B cell (primary cell): Measurements from ENCODE around the gene SNTG2. TPM values are rescaled to one million over a fixed set of nuclear protein-coding genes. Genes with fewer than 3 reads are reported as not detected.

Experiments
- ATAC-seq: fragments of 200-7000 bp; cut with Tn5 transposase; one replicate; pipeline ENCODE4 v1.10.0; 2021; ENCODE audit warnings: low read depth, mild to moderate bottlenecking, moderate number of reproducible peaks, moderate library complexity
- CTCF ChIA-PET: fragments of 350-600 bp; sonication (Branson Sonifier 250); formaldehyde crosslinking; loops from one replicate; lab custom pipeline; 2021; ENCODE audit warnings: antibody characterized with exemption, inconsistent platforms; lab: Charles Lee
- POLR2A ChIA-PET: fragments of 350-600 bp; sonication (Branson Sonifier 250); formaldehyde crosslinking; loops from one replicate; lab custom pipeline; 2021; ENCODE audit warnings: antibody characterized with exemption; lab: Charles Lee
- DNase-seq: peaks from one replicate; pipeline ENCODE4 v3.0.0; 2013
- H2AFZ ChIP-seq: 2 replicates; pipeline ENCODE4 v1.6.1; 2012; ENCODE audit warnings: mild to moderate bottlenecking, low read depth, low read length; ENCODE audit not compliant: insufficient read depth, poor library complexity, severe bottlenecking
- H3K27ac ChIP-seq, 2 donors: 1 replicate in 1 of 2; 2 replicates in 1 of 2; pipeline ENCODE4 v1.5.1; 2012 to 2013; ENCODE audit warnings: low read length in 2 of 2, mild to moderate bottlenecking in 2 of 2, moderate library complexity in 1 of 2
- H3K27me3 ChIP-seq, 4 experiments: fragments of 200-600 bp in 1 of 4; sonication (generic) in 1 of 4; replicated peaks in 1 of 4; 1 replicate in 2 of 4; 2 replicates in 2 of 4; pipeline versions ENCODE4 v1.6.1 to v1.7.0; 2013 to 2016; ENCODE audit warnings: low read length in 3 of 4, mild to moderate bottlenecking in 2 of 4, mixed read lengths in 1 of 4, moderate library complexity in 1 of 4; ENCODE audit not compliant: insufficient read depth in 4 of 4, control insufficient read depth in 3 of 4; ENCODE audit errors: control extremely low read depth in 1 of 4
- H3K36me3 ChIP-seq, 2 experiments: replicated peaks in 1 of 2; 1 replicate in 1 of 2; 2 replicates in 1 of 2; pipeline versions ENCODE4 v1.6.1 to v1.7.1; 2013; ENCODE audit warnings: low read length in 1 of 2; ENCODE audit not compliant: insufficient read depth in 2 of 2, control insufficient read depth in 1 of 2; ENCODE audit errors: control extremely low read depth in 1 of 2, extremely low read depth in 1 of 2
- H3K4me1 ChIP-seq, 2 donors: fragments of 200-600 bp in 1 of 2; sonication (generic) in 1 of 2; 1 replicate in 1 of 2; 2 replicates in 1 of 2; pipeline versions ENCODE4 v1.5.1 to v1.6.1; 2013 to 2017; ENCODE audit warnings: low read length in 2 of 2; ENCODE audit not compliant: control insufficient read depth in 2 of 2, insufficient read depth in 2 of 2
- H3K4me2 ChIP-seq: replicated peaks from 2 replicates; pipeline ENCODE3; 2012; ENCODE audit warnings: mild to moderate bottlenecking, low read depth, low read length; ENCODE audit not compliant: poor library complexity, severe bottlenecking
- H3K4me3 ChIP-seq, 5 experiments: fragments of 200-600 bp in 1 of 5; sonication (generic) in 1 of 5; 1 replicate in 3 of 5; 2 replicates in 2 of 5; pipeline versions ENCODE4 v1.5.1 to v1.7.0; 2011 to 2016; ENCODE audit warnings: low read length in 4 of 5, mild to moderate bottlenecking in 4 of 5, low read depth in 2 of 5, control low read depth in 1 of 5, moderate library complexity in 1 of 5; ENCODE audit not compliant: insufficient read depth in 1 of 5; ENCODE audit errors: control extremely low read depth in 1 of 5, extremely low read depth in 1 of 5
- H3K79me2 ChIP-seq: fragments of 200-600 bp; sonication (generic); one replicate; pipeline ENCODE4 v1.6.0; 2016; ENCODE audit warnings: low read length; ENCODE audit not compliant: control insufficient read depth, insufficient read depth
- H3K9ac ChIP-seq: fragments of 200-600 bp; sonication (generic); 2 replicates; pipeline ENCODE4 v1.6.1; 2017; ENCODE audit warnings: mild to moderate bottlenecking, low read length, moderate library complexity
- H3K9me3 ChIP-seq, 3 donors: one replicate each; pipeline versions ENCODE4 v1.6.1 to v1.7.1; 2013; ENCODE audit warnings: low read length in 2 of 3; ENCODE audit not compliant: control insufficient read depth in 2 of 3, insufficient read depth in 1 of 3; ENCODE audit errors: control extremely low read depth in 1 of 3
- H4K20me1 ChIP-seq: 2 replicates; pipeline ENCODE4 v1.6.0; 2012; ENCODE audit warnings: mild to moderate bottlenecking, low read length; ENCODE audit not compliant: insufficient read depth, control insufficient read depth, poor library complexity, severe bottlenecking
- H3K27ac Mint-ChIP-seq: one replicate; pipeline ENCODE4 v1.8.0; 2021; ENCODE audit warnings: mixed read lengths
- H3K27me3 Mint-ChIP-seq: one replicate; pipeline ENCODE4 v1.8.0; 2021; ENCODE audit warnings: mixed read lengths
- H3K4me1 Mint-ChIP-seq: one replicate; pipeline ENCODE4 v1.8.0; 2021; ENCODE audit warnings: mixed read lengths
- H3K4me3 Mint-ChIP-seq: one replicate; pipeline ENCODE4 v1.8.0; 2021; ENCODE audit warnings: mixed read lengths
- H3K9me3 Mint-ChIP-seq: one replicate; pipeline ENCODE4 v1.8.0; 2022; ENCODE audit warnings: mixed read lengths; ENCODE audit not compliant: insufficient read depth
- EZH2 ChIP-seq: IDR thresholded peaks from 2 replicates; pipeline ENCODE4 v1.6.1; 2012; ENCODE audit warnings: borderline replicate concordance, low read depth, mild to moderate bottlenecking, moderate library complexity, low read length; ENCODE audit not compliant: insufficient read depth, poor library complexity, severe bottlenecking
- WGBS: methylation state at CpG from one replicate; pipeline ENCODE4 v1.1.5; 2013; ENCODE audit warnings: missing lambda C conversion rate; ENCODE audit not compliant: insufficient coverage; 5-methylcytosine and 5-hydroxymethylcytosine counted together
- intact Hi-C: fragments of 100-400 bp; cut with micrococcal nuclease; formaldehyde crosslinking; loops from one replicate; pipeline ENCODE4 v1.10.0; 2022
- polyA plus RNA-seq: library from polyadenylated mRNA; depleted of rRNA; stranded (reverse); fragments of >200 nt; gene quantifications from 2 replicates; pipeline ENCODE4 v1.2.3, GENCODE V29; 2012
- total RNA-seq, 2 donors: library from RNA; stranded (reverse); fragments of 120-200 nt in 1 of 2; gene quantifications; 1 replicate in 1 of 2; 2 replicates in 1 of 2; pipeline versions ENCODE4 v1.2.3 to v1.2.4, GENCODE V29; 2013 to 2022
- TF ChIP-seq, protein P1 (sequence below): fragments of 200-600 bp; IDR thresholded peaks from one replicate; pipeline ENCODE4 v1.8.0; 2022; ENCODE audit warnings: antibody characterized with exemption, mild to moderate bottlenecking

SNTG2 gene
- total and polyA plus RNA-seq, 2 donors (not counting 1 experiment from before 2014, with no cell fraction given), result 2.1 to 2.4 TPM

GRCh38 chr2:1136846-1137245 is 186.2 kb downstream of the SNTG2 start:
- Mint-ChIP-seq H3K4me3 (no peak overlapping the region), H3K27me3 (peaks cover 5% of the 10 kb centered on the region), H3K27ac (no peak overlapping the region), H3K9me3 (no peaks in the 10 kb centered on the region), H3K4me1 (peaks cover 18% of the 10 kb centered on the region)
- Histone ChIP-seq H3K4me3 (no peak overlapping the region), H3K27me3 (peaks cover 0 to 4% (median 0%) of the 10 kb centered on the region in 4 experiments), H3K4me2 (no peak overlapping the region), H4K20me1 (no peaks in the 10 kb centered on the region), H3K79me2 (no peaks in the 10 kb centered on the region), H3K4me1 (peaks cover 3 to 21% of the 10 kb centered on the region in 2 donors), H3K27ac (no peak overlapping the region), H2AFZ (no peak overlapping the region), H3K9me3 (peaks cover 0 to 8% (median 0%) of the 10 kb centered on the region in 3 donors), H3K36me3 (no peaks in the 10 kb centered on the region), H3K9ac (no peak overlapping the region)
- TF ChIP-seq, protein P1, sequence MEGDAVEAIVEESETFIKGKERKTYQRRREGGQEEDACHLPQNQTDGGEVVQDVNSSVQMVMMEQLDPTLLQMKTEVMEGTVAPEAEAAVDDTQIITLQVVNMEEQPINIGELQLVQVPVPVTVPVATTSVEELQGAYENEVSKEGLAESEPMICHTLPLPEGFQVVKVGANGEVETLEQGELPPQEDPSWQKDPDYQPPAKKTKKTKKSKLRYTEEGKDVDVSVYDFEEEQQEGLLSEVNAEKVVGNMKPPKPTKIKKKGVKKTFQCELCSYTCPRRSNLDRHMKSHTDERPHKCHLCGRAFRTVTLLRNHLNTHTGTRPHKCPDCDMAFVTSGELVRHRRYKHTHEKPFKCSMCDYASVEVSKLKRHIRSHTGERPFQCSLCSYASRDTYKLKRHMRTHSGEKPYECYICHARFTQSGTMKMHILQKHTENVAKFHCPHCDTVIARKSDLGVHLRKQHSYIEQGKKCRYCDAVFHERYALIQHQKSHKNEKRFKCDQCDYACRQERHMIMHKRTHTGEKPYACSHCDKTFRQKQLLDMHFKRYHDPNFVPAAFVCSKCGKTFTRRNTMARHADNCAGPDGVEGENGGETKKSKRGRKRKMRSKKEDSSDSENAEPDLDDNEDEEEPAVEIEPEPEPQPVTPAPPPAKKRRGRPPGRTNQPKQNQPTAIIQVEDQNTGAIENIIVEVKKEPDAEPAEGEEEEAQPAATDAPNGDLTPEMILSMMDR, result no peak
- TF ChIP-seq EZH2, result no peak
- intact Hi-C loops, result no loop called here
- CTCF ChIA-PET, result interaction anchor here (0.6 kb wide), 1 partner anchor 109 kb away, joined by 4 read pairs; no protein-coding TSS in a partner anchor
- WGBS, result 46% methylated on average over 4 of the region's 7 CpGs
- ATAC-seq (no peak), DNase-seq (no peak)
- POLR2A ChIA-PET, result no interaction called here

GRCh38 chr2:1137264-1137663 is 186.6 kb downstream of the SNTG2 start:
- TF ChIP-seq, protein P1, result no peak
- TF ChIP-seq EZH2, result no peak
- H3K9me3 Mint-ChIP-seq, result no peaks in the 10 kb centered on the region
- no peak overlapping the region for H3K4me3 Mint-ChIP-seq
- H3K79me2 ChIP-seq, result no peaks in the 10 kb centered on the region
- no peak overlapping the region for H3K27ac ChIP-seq
- no peak overlapping the region for H3K9ac ChIP-seq
- peaks cover 16% of the 10 kb centered on the region for H3K4me1 Mint-ChIP-seq
- peaks cover 0 to 4% (median 0%) of the 10 kb centered on the region in 4 experiments for H3K27me3 ChIP-seq
- DNase-seq (no peak), ATAC-seq (no peak)
- H3K36me3 ChIP-seq, result no peaks in the 10 kb centered on the region
- H3K4me1 ChIP-seq, result peaks cover 3 to 20% of the 10 kb centered on the region in 2 donors
- H3K4me3 ChIP-seq, result no peak overlapping the region
- H3K27ac Mint-ChIP-seq, result no peak overlapping the region
- no peak overlapping the region for H3K4me2 ChIP-seq
- H3K9me3 ChIP-seq, result peaks cover 0 to 8% (median 0%) of the 10 kb centered on the region in 3 donors
- 91% methylated on average over 7 of the region's 7 CpGs for WGBS
- H2AFZ ChIP-seq, result no peak overlapping the region
- no peaks in the 10 kb centered on the region for H4K20me1 ChIP-seq
- POLR2A ChIA-PET, result no interaction called here
- intact Hi-C loops, result no loop called here
- CTCF ChIA-PET, result no interaction called here
- H3K27me3 Mint-ChIP-seq, result peaks cover 5% of the 10 kb centered on the region
